H1 (cell line): ENCODE measurements around the gene SIGLECL1. TPM values are rescaled to one million over a fixed set of nuclear protein-coding genes. Genes with fewer than 3 reads are reported as not detected.

ENCODE experiments used
- CTCF ChIA-PET: fragments of 300-600 bp; sonication (Branson Sonifier 250); formaldehyde crosslinking; loops from one replicate; lab custom pipeline; 2021; ENCODE audit not compliant: partially characterized antibody; lab: Charles Lee
- POLR2A ChIA-PET: fragments of 300-600 bp; sonication (Branson Sonifier 250); formaldehyde crosslinking; loops from one replicate; lab custom pipeline; 2021; ENCODE audit warnings: inconsistent platforms; ENCODE audit not compliant: partially characterized antibody; lab: Charles Lee
- DNase-seq, 2 experiments: peaks; one replicate each; pipeline versions ENCODE4 v3.0.0 to v3.0.0-alpha.2; 2010 to 2022; ENCODE audit warnings: low spot score in 2 of 2, low read depth in 1 of 2, mixed read lengths in 1 of 2
- FAIRE-seq: peaks from 2 replicates; lab custom pipeline; 2011; peaks lifted over from hg19 to GRCh38; lab: Jason Lieb, UNC
- H2AFZ ChIP-seq: 2 replicates; pipeline ENCODE4 v1.8.1; 2012; ENCODE audit warnings: low read length, inconsistent platforms
- H2AK5ac ChIP-seq: 2 replicates; pipeline ENCODE4 v1.6.1; 2013; ENCODE audit warnings: low read depth, low read length
- H2BK120ac ChIP-seq: replicated peaks from 2 replicates; pipeline ENCODE3; 2013; ENCODE audit warnings: low read depth, low read length, inconsistent platforms
- H2BK12ac ChIP-seq: 2 replicates; pipeline ENCODE4 v1.6.1; 2013; ENCODE audit warnings: low read depth, low read length
- H2BK15ac ChIP-seq: 2 replicates; pipeline ENCODE4 v1.6.1; 2013; ENCODE audit warnings: low read length
- H2BK20ac ChIP-seq: 2 replicates; pipeline ENCODE4 v1.6.1; 2013; ENCODE audit warnings: low read length
- H2BK5ac ChIP-seq: 2 replicates; pipeline ENCODE4 v1.6.1; 2013; ENCODE audit warnings: low read depth, low read length
- H3K14ac ChIP-seq: 2 replicates; pipeline ENCODE4 v1.6.1; 2013; ENCODE audit warnings: inconsistent platforms; ENCODE audit not compliant: insufficient read length
- H3K18ac ChIP-seq: 2 replicates; pipeline ENCODE4 v1.6.1; 2013; ENCODE audit warnings: low read length; ENCODE audit errors: extremely low read depth
- H3K23ac ChIP-seq: 2 replicates; pipeline ENCODE4 v1.6.1; 2013; ENCODE audit warnings: inconsistent platforms; ENCODE audit not compliant: insufficient read length
- H3K23me2 ChIP-seq: 2 replicates; pipeline ENCODE4 v1.6.1; 2013; ENCODE audit warnings: low read depth, low read length
- H3K27ac ChIP-seq: 2 replicates; pipeline ENCODE4 v1.6.1; 2011; ENCODE audit warnings: low read depth, low read length, inconsistent platforms
- H3K27me3 ChIP-seq, 4 experiments: replicated peaks in 1 of 4; 1 replicate in 1 of 4; 2 replicates in 3 of 4; pipeline versions ENCODE4 v1.6.1 to v1.8.1; 2011 to 2013; ENCODE audit warnings: low read length in 3 of 4, mild to moderate bottlenecking in 3 of 4, inconsistent platforms in 2 of 4, mixed read lengths in 2 of 4, moderate library complexity in 1 of 4; ENCODE audit not compliant: control insufficient read depth in 3 of 4, insufficient read depth in 3 of 4; ENCODE audit errors: extremely low read depth in 1 of 4
- H3K36me3 ChIP-seq, 4 experiments: 2 replicates each; pipeline versions ENCODE4 v1.6.1 to v1.8.1; 2011 to 2013; ENCODE audit warnings: mild to moderate bottlenecking in 4 of 4, low read length in 3 of 4, moderate library complexity in 2 of 4, control low read depth in 1 of 4, inconsistent platforms in 1 of 4; ENCODE audit not compliant: insufficient read depth in 4 of 4, control insufficient read depth in 2 of 4
- H3K4ac ChIP-seq: replicated peaks from 2 replicates; pipeline ENCODE3; 2013; ENCODE audit warnings: low read length, low read depth, mixed read lengths, inconsistent platforms; ENCODE audit not compliant: insufficient read length
- H3K4me1 ChIP-seq, 4 experiments: replicated peaks in 1 of 4; 1 replicate in 1 of 4; 2 replicates in 3 of 4; pipeline versions ENCODE4 v1.6.1 to v1.8.1; 2011 to 2013; ENCODE audit warnings: low read length in 3 of 4, inconsistent platforms in 2 of 4, mixed read lengths in 1 of 4; ENCODE audit not compliant: insufficient read depth in 4 of 4, control insufficient read depth in 3 of 4
- H3K4me2 ChIP-seq, 2 experiments: 2 replicates each; pipeline versions ENCODE4 v1.6.1 to v1.8.1; 2011 to 2013; ENCODE audit warnings: low read depth in 2 of 2, low read length in 2 of 2, control low read depth in 1 of 2, inconsistent platforms in 1 of 2, mild to moderate bottlenecking in 1 of 2; ENCODE audit not compliant: insufficient read depth in 1 of 2
- H3K4me3 ChIP-seq, 4 experiments: fragments of 200-600, 300-600 bp in 1 of 4; sonication (generic), shearing (Covaris generic), sonication (Bioruptor Twin) in 1 of 4; 2 replicates each; pipeline versions ENCODE4 v1.5.1 to v1.8.1; 2011 to 2016; ENCODE audit warnings: low read length in 4 of 4, low read depth in 3 of 4, control low read depth in 2 of 4, inconsistent platforms in 2 of 4, mild to moderate bottlenecking in 2 of 4, mixed read lengths in 1 of 4, moderate library complexity in 1 of 4; ENCODE audit not compliant: insufficient read depth in 2 of 4; ENCODE audit errors: extremely low read depth in 1 of 4
- H3K56ac ChIP-seq: replicated peaks from 2 replicates; pipeline ENCODE3; 2013; ENCODE audit warnings: low read depth, mild to moderate bottlenecking, mixed read lengths, low read length, inconsistent platforms; ENCODE audit not compliant: insufficient read length
- H3K79me1 ChIP-seq: 2 replicates; pipeline ENCODE4 v1.6.1; 2013; ENCODE audit warnings: low read depth, low read length, control low read depth
- H3K79me2 ChIP-seq, 2 experiments: 2 replicates each; pipeline versions ENCODE4 v1.6.1 to v1.8.1; 2012 to 2013; ENCODE audit warnings: low read length in 2 of 2, mild to moderate bottlenecking in 2 of 2, inconsistent platforms in 1 of 2; ENCODE audit not compliant: insufficient read depth in 2 of 2, control insufficient read depth in 1 of 2
- H3K9ac ChIP-seq, 4 experiments: replicated peaks in 1 of 4; 1 replicate in 1 of 4; 2 replicates in 3 of 4; pipeline versions ENCODE4 v1.6.1 to v1.8.1; 2011 to 2013; ENCODE audit warnings: low read depth in 3 of 4, low read length in 3 of 4, control low read depth in 2 of 4, mild to moderate bottlenecking in 2 of 4, moderate library complexity in 2 of 4, inconsistent platforms in 1 of 4; ENCODE audit errors: extremely low read depth in 1 of 4
- H3K9me3 ChIP-seq, 2 experiments: 2 replicates each; pipeline versions ENCODE4 v1.6.1 to v1.8.1; 2012 to 2013; ENCODE audit warnings: mild to moderate bottlenecking in 2 of 2, moderate library complexity in 2 of 2, control low read depth in 1 of 2, inconsistent platforms in 1 of 2, low read depth in 1 of 2, low read length in 1 of 2, mixed read lengths in 1 of 2; ENCODE audit not compliant: insufficient read depth in 2 of 2
- H4K20me1 ChIP-seq, 2 experiments: replicated peaks in 1 of 2; 2 replicates each; pipeline versions ENCODE3 to v1.8.1; 2011 to 2013; ENCODE audit warnings: inconsistent platforms in 2 of 2, low read length in 2 of 2, mild to moderate bottlenecking in 1 of 2; ENCODE audit not compliant: insufficient read depth in 2 of 2, control insufficient read depth in 1 of 2
- H4K5ac ChIP-seq: 2 replicates; pipeline ENCODE4 v1.6.1; 2013; ENCODE audit warnings: low read length, low read depth, mixed read lengths, inconsistent platforms; ENCODE audit not compliant: insufficient read length
- H4K8ac ChIP-seq: 2 replicates; pipeline ENCODE4 v1.8.0; 2013; ENCODE audit warnings: mild to moderate bottlenecking, moderate library complexity, low read length, inconsistent platforms; ENCODE audit not compliant: insufficient read depth; ENCODE audit errors: extremely low read depth
- H4K91ac ChIP-seq: replicated peaks from 2 replicates; pipeline ENCODE3; 2013; ENCODE audit warnings: low read length, mixed read lengths, inconsistent platforms; ENCODE audit not compliant: insufficient read length
- ATF3 ChIP-seq: IDR thresholded peaks from 2 replicates; pipeline ENCODE4 v1.6.1; 2011; ENCODE audit warnings: low read depth, mild to moderate bottlenecking, low read length; ENCODE audit not compliant: insufficient read depth
- CBX8 ChIP-seq: fragments of 300-800, 300-1000 bp; sonication (generic); IDR thresholded peaks from 2 replicates; pipeline ENCODE4 v1.7.1; 2016; ENCODE audit warnings: low read depth, low read length, borderline replicate concordance
- EP300 ChIP-seq, 2 experiments: IDR thresholded peaks; 1 replicate in 1 of 2; 2 replicates in 1 of 2; pipeline ENCODE4 v1.6.1; 2011 to 2012; ENCODE audit warnings: low read depth in 2 of 2, low read length in 2 of 2, mild to moderate bottlenecking in 2 of 2, borderline replicate concordance in 1 of 2, inconsistent platforms in 1 of 2, moderate library complexity in 1 of 2
- JUN ChIP-seq: IDR thresholded peaks from 2 replicates; pipeline ENCODE4 v1.6.1; 2011; ENCODE audit warnings: low read depth, mild to moderate bottlenecking, improper control_type of control experiment, low read length
- KDM1A ChIP-seq: fragments of 200-600, 300-600 bp; sonication (generic); IDR thresholded peaks from 2 replicates; pipeline ENCODE4 v1.7.1; 2016; ENCODE audit warnings: mild to moderate bottlenecking, low read length, borderline replicate concordance
- NRF1 ChIP-seq: IDR thresholded peaks from 2 replicates; pipeline ENCODE4 v1.6.1; 2011; ENCODE audit warnings: mild to moderate bottlenecking, low read depth, low read length, improper control_type of control experiment
- POLR2AphosphoS5 ChIP-seq: IDR thresholded peaks from 2 replicates; pipeline ENCODE4 v1.6.1; 2011; ENCODE audit warnings: low read depth, low read length
- SIN3A ChIP-seq, 2 experiments: IDR thresholded peaks in 1 of 2; conservative IDR thresholded peaks in 1 of 2; 2 replicates each; pipeline ENCODE4 v1.6.1; 2011 to 2012; ENCODE audit warnings: low read length in 2 of 2, improper control_type of control experiment in 1 of 2, low read depth in 1 of 2, mild to moderate bottlenecking in 1 of 2
- SP4 ChIP-seq: IDR thresholded peaks from 2 replicates; pipeline ENCODE4 v1.6.1; 2012; ENCODE audit warnings: low read length, inconsistent platforms
- SUZ12 ChIP-seq: fragments of 200-600 bp; sonication (generic); IDR thresholded peaks from 2 replicates; pipeline ENCODE4 v1.6.1; 2012; ENCODE audit warnings: mild to moderate bottlenecking, inconsistent platforms, low read length, moderate library complexity, mixed read lengths
- TAF7 ChIP-seq: optimal IDR thresholded peaks from 2 replicates; pipeline ENCODE3; 2011; ENCODE audit warnings: low read depth, mild to moderate bottlenecking, inconsistent platforms, low read length, moderate library complexity, borderline replicate concordance
- TEAD4 ChIP-seq: IDR thresholded peaks from 2 replicates; pipeline ENCODE4 v1.6.1; 2012; ENCODE audit warnings: low read depth, low read length, inconsistent platforms, mixed read lengths
- polyA plus RNA-seq, 7 experiments: library from polyadenylated mRNA; depleted of rRNA in 3 of 7; stranded (reverse) in 5 of 7; unstranded in 2 of 7; fragments of >200 nt in 5 of 7; fragments of 200-250 nt in 2 of 7; gene quantifications; 1 replicate in 5 of 7; 2 replicates in 1 of 7; 4 replicates in 1 of 7; pipeline versions ENCODE4 v1.2.1 to v1.2.3, GENCODE V29; 2011 to 2013; ENCODE audit warnings: missing spikeins in 2 of 7, mixed read lengths in 2 of 7
- total RNA-seq: library from RNA; stranded (reverse); fragmentation: NEBNext Ultra II Directional; extraction: Animal tissue kit (Norgen Biotek cat#: 25700); gene quantifications from 2 replicates; pipeline ENCODE4 v1.2.1, GENCODE V29; 2021
- TF ChIP-seq, protein P1 (sequence below): IDR thresholded peaks from 2 replicates; pipeline ENCODE4 v1.6.1; 2012; ENCODE audit warnings: low read length, inconsistent platforms

Gene SIGLECL1
- total and polyA plus RNA-seq, 2 of the 8 experiments (the other 6 are each of a cell fraction or from before 2014, with no cell fraction given), result not detected

- Histone ChIP-seq H3K4me2 (no peak overlapping the region), H4K91ac (no peak overlapping the region), H3K4me3 (no peak overlapping the region), H3K18ac (no peak overlapping the region), H2BK20ac (no peak overlapping the region), H2BK15ac (no peak overlapping the region), H4K8ac (no peak overlapping the region), H4K20me1 (no peaks in the 10 kb centered on the region), H3K79me2 (no peaks in the 10 kb centered on the region), H2BK12ac (no peak overlapping the region), H3K9me3 (peaks cover 6 to 9% of the 10 kb centered on the region in 2 experiments; a peak in 2 of 4 replicates), H3K14ac (no peak overlapping the region), H2AK5ac (no peak overlapping the region), H2BK120ac (no peak overlapping the region), H3K36me3 (no peaks in the 10 kb centered on the region), H3K23me2 (no peaks in the 10 kb centered on the region), H2AFZ (no peak overlapping the region), H3K27ac (no peak overlapping the region), H3K4ac (no peak overlapping the region), H3K4me1 (no peaks in the 10 kb centered on the region), H4K5ac (no peak overlapping the region), H3K9ac (no peak overlapping the region), H2BK5ac (no peak overlapping the region), H3K23ac (no peak overlapping the region), H3K56ac (no peak overlapping the region), H3K79me1 (no peaks in the 10 kb centered on the region), H3K27me3 (no peaks in the 10 kb centered on the region; a peak in 1 of 7 replicates)
- POLR2A ChIA-PET, result no interaction called here
- FAIRE-seq, result no peak
- CTCF ChIA-PET, result no interaction called here
- DNase-seq, result no peak
- TF ChIP-seq JUN (no peak), KDM1A (no peak), TAF7 (no peak), POLR2AphosphoS5 (no peak), SP4 (no peak), SUZ12 (no peak), SIN3A (conservative IDR thresholded peaks at IDR 0.05 in 1 of 2, IDR thresholded peaks at IDR 0.05 in 1 of 2; ENCODE audit: low read depth in 1 of 2, low read length in 2 of 2) (no peak), TEAD4 (no peak), CBX8 (no peak), ATF3 (no peak), EP300 (IDR thresholded peaks at IDR 0.05; ENCODE audit: borderline replicate concordance in 1 of 2, low read depth in 2 of 2, low read length in 2 of 2) (no peak), NRF1 (no peak)
- TF ChIP-seq, protein P1, sequence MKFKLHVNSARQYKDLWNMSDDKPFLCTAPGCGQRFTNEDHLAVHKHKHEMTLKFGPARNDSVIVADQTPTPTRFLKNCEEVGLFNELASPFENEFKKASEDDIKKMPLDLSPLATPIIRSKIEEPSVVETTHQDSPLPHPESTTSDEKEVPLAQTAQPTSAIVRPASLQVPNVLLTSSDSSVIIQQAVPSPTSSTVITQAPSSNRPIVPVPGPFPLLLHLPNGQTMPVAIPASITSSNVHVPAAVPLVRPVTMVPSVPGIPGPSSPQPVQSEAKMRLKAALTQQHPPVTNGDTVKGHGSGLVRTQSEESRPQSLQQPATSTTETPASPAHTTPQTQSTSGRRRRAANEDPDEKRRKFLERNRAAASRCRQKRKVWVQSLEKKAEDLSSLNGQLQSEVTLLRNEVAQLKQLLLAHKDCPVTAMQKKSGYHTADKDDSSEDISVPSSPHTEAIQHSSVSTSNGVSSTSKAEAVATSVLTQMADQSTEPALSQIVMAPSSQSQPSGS, result no peak
Observed at GRCh38 chr19:51220996-51221395, 29.9 kb upstream of the SIGLECL1 start.
